HL-60 (cell line): Measurements from ENCODE around the gene SNTB2.

Experiments
- CTCF ChIP-seq: IDR thresholded peaks from one replicate; pipeline ENCODE4 v1.5.1; 2011; ENCODE audit warnings: low read length, control low read depth, inconsistent platforms; ENCODE audit not compliant: insufficient read depth
- GABPA ChIP-seq: IDR thresholded peaks from 2 replicates; pipeline ENCODE4 v1.6.1; 2012; ENCODE audit warnings: low read depth
- POLR2AphosphoS5 ChIP-seq: IDR thresholded peaks from 2 replicates; pipeline ENCODE4 v1.6.1; 2012; ENCODE audit warnings: low read depth
- TF ChIP-seq, protein P1 (sequence below): IDR thresholded peaks from 2 replicates; pipeline ENCODE4 v1.6.1; 2012; ENCODE audit warnings: low read depth; ENCODE audit not compliant: insufficient replicate concordance

GRCh38 chr16:69141014-69141413 lies 46.0 kb upstream of the SNTB2 start:
- TF ChIP-seq CTCF (no peak), POLR2AphosphoS5 (no peak), GABPA (no peak)
- TF ChIP-seq, protein P1, sequence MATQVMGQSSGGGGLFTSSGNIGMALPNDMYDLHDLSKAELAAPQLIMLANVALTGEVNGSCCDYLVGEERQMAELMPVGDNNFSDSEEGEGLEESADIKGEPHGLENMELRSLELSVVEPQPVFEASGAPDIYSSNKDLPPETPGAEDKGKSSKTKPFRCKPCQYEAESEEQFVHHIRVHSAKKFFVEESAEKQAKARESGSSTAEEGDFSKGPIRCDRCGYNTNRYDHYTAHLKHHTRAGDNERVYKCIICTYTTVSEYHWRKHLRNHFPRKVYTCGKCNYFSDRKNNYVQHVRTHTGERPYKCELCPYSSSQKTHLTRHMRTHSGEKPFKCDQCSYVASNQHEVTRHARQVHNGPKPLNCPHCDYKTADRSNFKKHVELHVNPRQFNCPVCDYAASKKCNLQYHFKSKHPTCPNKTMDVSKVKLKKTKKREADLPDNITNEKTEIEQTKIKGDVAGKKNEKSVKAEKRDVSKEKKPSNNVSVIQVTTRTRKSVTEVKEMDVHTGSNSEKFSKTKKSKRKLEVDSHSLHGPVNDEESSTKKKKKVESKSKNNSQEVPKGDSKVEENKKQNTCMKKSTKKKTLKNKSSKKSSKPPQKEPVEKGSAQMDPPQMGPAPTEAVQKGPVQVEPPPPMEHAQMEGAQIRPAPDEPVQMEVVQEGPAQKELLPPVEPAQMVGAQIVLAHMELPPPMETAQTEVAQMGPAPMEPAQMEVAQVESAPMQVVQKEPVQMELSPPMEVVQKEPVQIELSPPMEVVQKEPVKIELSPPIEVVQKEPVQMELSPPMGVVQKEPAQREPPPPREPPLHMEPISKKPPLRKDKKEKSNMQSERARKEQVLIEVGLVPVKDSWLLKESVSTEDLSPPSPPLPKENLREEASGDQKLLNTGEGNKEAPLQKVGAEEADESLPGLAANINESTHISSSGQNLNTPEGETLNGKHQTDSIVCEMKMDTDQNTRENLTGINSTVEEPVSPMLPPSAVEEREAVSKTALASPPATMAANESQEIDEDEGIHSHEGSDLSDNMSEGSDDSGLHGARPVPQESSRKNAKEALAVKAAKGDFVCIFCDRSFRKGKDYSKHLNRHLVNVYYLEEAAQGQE: no peak
